Endothelial cell of hepatic sinusoid (primary cell): ENCODE data around the gene AIG1.
"Not testable (repeated sequence)": the region's sequence is repeated elsewhere in the genome, so short reads cannot be mapped to it uniquely, and the experiment has no call there.

ENCODE experiments used
- in situ Hi-C: cut with HindIII; loops from 2 replicates; pipeline ENCODE4 v1.10.0; 2017; ENCODE audit warnings: low sequenced_read_pairs

Gene AIG1

DNA sequence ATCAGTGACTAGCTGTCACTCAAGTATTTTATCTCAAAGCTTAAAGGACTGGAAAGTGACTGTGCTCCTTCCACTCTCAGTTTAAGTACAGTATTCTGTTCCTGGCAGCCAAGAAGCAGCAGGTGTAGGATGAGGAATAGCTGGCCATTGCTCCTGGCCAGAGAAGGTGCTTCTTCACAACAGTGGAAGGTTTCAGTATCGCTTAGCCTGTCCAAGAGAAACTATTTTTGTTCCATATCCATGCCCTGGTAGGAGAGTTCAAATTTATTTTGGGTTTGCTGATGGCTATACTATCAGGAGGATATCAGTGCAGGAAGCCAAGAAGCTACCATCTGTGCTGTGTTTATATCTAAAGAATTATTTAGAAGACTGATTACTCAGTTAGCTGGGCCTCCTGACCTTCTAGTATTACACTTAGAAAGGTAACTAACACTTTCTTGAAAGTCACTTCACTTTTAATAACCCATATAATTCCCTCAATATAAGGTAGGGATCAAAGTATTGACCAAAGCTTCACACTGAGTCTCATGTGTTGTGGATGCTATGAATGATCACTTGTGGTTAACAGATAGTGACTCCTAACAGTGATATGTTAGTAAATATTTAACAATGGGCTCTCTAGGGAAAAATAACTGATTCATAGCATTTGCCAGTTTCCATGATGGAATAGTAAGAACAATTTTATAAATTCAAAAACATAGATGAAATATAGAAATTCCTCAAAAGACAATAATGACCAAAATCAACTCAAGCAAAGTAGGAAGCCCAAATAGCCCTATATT, 99.9 kb downstream of the AIG1 start:
- in situ Hi-C loops, result no loop called here

DNA sequence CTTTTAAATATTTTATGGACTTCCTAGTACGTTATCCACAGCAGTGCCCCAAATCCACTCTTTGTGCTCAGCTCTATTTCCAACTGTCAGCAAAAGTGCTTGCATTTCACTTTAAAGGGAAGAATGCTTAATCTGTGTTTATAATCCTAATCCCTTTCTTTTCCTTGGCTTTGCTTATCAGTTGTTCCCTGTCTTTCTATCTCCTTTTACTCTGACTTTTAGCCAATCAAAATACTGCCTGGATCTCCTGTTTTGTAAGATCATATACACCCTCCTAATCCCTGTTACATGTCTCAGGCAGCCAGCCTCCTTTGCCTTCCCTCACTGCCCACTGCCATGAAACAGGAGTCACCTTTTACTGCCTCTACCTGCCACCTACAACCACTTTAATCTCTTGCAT, 102.9 kb downstream of the AIG1 start:
- in situ Hi-C loops, result no loop called here

DNA sequence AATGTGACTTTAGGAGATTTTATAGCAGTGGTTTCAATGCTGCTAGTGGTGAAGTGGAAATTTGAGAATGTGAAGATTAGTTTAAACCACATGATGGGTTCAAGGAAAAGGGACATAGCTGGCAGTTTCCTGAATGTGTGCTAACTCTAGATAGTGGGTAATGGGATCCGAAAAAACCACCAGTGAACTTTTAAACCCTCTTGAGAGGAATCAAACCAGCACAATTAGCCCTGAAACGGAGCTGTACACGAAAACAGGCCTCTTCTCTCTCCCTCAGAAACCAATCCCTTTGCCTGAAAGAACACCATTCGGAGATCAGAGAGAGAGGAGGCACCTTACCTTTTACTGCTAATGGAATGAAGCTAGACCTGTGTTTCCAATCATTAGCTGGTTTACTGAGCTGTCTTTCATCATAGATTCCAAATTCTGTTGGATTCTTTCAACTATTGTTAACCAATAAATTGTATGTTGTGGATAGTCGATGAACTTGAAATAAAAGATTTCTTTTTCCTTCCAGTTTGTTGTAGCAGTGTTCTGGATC, 103.9 kb downstream of the AIG1 start:
- in situ Hi-C loops, result no loop called here

DNA sequence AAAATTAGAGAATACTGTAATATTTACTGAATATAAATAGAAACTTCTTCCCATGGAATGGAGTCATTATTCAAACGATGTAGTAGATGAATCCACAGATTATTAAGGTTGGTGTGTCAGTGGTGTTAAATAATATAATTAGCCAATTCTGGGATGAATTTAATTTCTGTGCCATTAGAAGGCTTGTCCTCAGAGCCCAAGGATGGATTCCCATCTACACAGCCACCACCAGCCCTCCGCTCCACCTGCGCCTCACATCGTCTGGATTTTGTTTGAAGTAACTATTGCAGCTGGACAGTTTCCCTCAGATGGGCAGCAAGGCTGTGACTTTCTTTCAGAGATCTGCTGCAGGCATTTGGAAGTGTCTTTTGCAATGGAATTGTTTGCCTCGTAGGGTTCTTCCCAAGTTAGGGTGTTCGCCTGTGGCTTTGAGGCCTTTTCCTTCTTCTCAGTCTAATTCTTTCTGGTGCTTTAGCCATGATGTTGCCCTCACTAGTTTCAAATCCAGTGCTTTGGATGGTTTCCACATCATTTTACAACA, 104.7 kb downstream of the AIG1 start:
- in situ Hi-C loops, result no loop called here

DNA sequence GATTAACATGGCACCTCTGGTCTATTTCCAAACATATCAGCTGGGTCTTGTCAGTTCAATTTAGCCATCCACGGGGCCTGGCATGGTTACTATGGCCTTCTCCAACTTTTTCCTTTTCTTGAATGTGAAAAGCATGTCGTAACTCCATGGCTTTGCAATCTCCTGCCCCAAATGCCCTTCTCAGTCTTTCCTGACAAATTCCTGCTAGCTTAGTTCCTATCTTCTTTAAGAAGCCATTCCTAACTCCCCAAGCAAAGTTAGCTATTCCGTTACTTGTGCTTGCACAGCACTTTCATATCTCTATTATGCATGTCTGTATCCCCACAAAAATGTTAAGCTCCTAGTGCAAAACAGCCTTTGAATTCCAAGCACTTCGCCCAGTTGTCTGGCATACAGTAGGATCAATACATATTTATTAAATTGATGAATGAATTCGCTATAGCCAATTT, 105.6 kb downstream of the AIG1 start:
- in situ Hi-C loops, result no loop called here

DNA sequence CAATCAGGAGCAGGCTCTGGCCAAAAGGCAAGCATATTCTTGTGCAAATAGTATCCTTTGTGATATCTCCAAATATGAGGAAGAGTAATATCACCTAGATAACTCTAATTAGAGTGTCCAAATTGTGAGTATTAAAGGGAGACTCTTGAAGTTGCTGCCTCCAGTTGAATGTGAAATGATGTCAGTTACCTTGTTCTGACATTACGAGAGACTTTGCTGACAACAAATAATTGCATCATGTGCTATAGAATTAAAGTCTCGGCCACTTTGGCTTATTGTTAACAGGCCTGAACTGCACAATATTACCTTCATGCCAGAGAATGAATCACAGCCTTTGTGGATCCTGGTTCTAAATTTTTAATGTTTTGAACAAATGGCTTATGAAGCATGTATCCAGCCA, 106.5 kb downstream of the AIG1 start:
- in situ Hi-C loops, result no loop called here

DNA sequence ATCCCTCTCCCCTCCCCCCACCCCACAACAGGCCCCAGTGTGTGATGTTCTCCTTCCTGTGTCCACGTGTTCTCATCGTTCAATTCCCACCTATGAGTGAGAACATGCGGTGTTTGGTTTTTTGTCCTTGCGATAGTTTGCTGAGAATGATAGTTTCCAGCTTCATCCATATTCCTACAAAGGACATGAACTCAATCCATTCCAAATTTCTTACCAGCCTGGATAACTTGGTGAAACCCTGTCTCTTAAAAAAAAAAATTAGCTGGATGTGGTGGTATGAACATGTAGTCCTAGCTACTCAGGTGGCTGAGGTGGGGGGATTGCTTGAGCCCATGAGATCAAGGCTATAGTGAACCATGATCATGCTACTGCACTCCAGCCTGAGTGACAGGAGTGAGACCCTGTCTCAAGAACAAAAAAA, 107.7 kb downstream of the AIG1 start:
- in situ Hi-C loops, result not testable (repeated sequence)

DNA sequence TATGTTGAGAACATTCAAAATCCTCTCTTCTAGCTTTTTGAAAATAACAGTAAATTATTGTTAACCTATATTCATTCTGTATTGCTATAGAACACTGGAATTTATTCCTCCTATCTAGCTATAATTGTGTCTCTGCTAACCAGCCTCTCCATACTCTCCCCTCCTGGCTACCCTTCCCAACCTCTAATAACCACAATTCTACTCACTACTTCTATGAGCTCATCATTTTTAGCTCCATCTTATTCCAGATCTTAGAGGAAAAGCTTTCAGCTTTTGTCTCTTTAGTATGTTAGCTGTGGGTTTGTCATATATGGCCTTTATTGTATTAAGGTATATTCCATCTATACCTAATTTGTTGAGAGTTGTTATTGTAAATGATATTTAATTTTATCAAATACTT, 108.8 kb downstream of the AIG1 start:
- in situ Hi-C loops, result no loop called here

DNA sequence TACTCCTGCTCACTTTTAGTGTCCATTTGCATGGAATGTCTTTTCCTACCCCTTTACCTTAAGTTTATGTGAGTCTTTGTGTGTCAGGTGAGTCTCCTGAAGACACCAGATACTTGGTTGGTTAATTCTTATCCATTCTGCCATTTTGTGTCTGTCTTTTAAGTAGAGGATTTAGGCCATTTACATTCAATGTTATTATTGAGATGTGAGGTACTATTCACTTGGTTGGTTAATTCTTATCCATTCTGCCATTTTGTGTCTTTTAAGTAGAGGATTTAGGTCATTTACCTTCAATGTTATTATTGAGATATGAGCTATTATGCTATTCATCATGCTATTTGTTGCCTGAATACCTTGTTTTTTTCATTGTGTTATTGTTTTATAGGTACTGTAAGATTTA, 113.8 kb downstream of the AIG1 start:
- in situ Hi-C loops, result no loop called here

DNA sequence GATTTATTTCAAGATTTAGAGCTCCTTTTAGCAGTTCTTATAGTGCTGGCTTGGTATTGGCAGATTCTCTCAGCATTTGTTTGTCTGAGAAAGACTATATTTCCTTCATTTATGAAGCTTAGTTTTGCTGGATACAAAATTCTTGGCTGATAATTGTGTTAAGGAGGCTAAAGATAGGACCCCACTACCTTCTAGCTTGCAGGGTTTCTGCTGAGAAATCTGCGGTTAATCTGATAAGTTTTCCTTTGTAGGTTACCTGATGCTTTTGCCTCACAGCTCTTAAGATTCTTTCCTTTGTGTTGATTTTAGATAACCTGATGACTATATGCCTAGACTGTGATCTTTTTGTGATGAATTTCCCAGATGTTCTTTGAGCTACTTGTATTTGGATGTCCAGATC, 114.3 kb downstream of the AIG1 start:
- in situ Hi-C loops, result no loop called here

DNA sequence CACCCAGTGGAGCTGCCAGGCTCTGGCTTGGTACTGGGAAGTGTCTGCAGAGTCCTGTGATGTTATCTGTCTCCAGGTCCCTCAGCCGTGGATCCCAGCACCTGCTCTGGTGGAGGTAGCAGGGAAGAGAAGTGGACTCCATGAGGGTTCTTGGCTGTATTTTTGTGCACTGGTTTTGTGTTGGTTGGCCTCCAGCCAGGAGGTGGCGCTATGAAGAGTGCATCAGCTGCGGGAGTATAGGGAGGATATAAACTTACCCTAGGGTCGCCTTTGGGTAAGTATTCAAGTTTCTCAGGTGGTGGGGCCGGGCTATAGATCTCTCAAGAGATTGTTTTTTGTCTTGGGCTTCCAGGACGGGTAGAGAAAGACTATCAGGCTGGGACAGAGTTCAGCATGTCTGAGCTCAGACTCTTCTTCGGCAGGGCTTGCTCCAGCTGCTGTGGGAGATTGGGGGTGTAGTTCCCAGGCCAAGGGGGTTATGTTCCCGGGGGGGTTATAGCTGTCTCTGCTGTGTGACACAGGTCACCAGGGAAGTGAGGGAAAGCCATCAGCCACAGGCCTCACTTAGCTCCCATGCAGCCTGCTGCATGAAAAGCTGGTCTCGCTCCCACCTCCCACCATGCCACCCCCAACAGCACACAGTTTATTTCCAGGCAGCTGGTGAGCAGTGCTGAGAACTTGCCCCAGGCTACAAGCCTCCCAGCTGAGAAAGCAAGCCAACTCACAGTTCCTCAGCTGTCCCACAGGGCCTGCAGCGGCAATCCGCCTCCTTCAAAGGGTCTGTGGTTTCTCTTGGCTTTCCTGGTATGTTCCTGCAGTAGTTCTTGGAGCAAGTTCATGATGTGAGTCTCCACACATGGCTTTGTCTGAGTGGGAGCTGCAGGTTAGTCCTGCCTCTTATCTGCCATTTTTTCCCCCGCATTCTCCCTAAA, 115.7 kb downstream of the AIG1 start:
- in situ Hi-C loops, result no loop called here

DNA sequence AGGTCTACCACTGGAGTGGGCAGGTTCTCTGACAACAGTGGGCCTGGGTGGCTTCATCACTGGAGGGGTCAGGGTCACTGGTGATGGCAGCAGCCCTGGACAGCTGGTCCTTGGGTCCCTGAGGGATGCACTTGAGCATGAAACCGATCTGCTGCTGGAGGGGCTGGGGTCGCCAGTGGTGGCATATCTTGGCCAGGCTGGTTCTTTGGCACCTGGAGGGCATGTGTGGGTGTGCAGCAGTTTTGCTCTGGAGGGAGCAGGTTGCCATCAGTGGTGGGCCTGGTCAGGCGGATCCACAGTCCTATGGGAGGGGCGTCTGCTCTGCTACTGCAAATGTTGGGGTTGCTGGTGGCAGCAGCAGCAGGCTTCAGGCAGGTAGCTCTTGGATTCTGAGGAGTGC, 117.0 kb downstream of the AIG1 start:
- in situ Hi-C loops, result no loop called here

DNA sequence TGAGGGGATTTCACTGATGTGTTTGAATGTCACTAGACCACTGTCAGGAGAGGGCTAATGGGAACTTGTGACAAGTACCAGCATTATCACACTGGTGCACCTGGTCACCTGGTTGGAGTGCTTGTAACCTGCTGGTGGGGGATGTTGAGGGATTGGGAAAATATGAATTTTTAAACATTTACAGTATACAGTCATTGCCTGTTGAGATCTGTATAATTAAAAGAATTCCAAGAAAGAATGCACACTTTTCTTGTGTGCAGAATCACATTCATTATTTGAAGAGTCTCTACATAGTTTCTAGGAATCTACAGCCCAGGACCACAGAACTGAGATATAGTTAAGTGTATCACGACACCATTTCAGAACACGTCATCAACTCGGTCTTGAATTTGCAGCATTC, 118.4 kb downstream of the AIG1 start:
- in situ Hi-C loops, result no loop called here

DNA sequence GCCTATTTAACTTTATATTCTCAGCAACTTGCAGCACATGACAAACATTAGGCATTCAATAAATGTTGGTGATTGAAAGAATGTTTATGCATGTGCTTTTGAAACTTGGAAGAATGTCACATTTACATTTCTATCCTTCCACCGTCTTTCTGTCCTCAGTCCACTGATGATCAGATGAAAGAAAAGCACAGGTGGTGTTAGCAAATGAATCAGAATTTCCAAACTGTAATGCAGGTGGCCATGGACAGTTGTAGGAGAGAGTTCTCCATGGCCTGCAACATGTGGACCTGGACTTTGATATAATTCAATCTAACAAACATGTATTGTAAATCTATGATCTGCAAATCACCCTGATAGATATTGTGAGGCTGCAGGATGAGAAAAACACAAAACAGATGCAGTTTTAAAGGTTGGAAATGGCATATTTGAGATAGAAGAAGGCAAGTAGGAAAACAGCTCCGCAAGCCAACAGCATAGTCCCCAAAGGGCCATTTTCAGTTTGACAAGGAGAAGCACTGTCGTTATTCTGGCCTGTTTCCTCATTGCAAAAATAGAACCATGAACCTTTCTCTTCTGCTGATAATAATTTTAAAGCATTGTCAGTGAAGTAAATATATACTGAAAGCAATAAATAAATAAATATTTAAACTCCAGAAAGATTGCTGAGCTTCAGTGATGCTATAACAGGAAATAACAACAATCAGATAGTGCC, 119.4 kb downstream of the AIG1 start:
- in situ Hi-C loops, result no loop called here

DNA sequence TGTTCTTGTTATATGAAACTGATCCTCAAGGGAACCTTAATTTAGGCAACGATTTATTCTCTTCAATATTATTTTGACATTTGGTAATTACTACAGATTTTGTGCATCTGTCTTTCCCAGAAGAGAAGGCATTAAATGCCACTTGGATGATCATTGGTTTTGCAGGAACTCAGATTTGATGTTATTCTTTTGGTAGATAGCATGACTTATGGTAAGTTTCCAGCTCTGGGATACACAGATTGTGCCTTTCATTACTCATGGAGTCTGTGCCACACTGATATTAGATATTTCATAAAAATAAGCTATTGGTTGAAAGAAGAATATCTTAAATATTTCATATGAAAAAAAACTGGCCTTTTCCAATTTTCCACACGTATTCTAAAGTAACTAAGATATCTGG, 120.1 kb downstream of the AIG1 start:
- in situ Hi-C loops, result no loop called here

DNA sequence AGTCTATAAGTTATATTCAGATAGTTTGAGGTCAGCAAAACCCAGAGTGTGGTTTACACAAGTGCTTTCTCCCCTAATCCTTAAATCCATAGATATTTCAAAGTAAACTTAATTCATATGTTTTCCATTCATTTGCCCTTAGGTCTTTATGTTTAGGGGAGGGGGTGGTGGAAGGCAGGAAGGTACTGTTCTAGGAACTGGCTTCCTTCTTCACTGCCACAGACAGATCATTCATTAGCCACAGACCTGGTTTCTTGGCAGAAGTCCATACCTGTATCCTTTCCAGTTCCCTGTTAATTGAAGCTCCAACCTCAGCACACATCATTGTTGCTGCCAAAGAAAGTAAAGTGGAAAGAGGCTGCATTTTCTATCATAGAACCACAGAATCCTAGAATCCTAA, 123.0 kb downstream of the AIG1 start:
- in situ Hi-C loops, result no loop called here

DNA sequence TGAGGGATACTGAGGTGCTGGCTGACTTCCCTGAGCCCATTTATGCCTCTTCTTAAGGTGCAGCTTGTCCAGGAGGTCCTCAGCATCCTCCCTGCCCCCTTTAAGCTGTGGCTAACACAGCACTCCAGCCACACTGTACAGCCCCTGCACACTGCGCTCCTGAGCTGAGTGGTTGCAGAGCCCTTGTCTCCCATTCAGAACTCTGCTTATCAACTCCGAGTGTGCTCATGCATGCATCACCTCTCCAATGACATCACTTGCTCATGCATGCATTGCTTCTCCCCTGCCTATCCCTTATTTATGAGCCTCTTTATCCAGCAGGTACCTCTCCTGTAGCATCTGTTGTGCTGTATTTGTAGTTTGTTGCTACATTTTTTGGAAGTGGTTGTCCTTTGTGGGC, 124.6 kb downstream of the AIG1 start:
- in situ Hi-C loops, result no loop called here

DNA sequence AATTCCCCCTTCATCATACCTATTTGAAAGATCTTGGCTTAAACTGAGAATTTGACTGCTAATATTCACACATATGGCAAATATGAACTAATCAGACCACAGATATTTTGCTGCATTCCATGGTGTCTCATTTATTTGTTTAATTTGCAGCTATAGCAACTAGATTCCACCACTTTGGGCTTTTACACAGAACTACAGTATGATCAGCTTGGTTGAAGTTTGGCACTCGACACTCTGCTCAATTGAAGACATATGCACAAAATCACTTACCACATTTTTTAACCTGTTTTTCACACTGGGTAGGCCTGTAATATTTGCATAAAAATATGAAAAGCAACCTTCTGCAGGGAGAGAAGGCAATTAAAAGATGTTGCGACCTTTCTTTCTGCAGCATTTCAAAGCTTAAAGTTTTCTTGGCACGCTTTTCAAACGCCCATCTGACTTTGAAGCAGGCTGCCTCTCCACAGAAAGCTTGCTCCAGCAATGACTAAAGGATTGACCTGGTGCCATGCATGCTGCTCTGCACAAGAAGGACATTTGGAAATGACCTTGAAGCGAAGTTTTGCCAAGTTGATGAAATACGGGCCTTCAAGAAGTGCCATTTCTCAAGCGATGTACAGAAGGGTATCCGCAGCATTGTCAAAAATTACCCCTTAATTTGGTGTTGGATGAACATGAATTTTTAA, 126.7 kb downstream of the AIG1 start:
- in situ Hi-C loops, result no loop called here

DNA sequence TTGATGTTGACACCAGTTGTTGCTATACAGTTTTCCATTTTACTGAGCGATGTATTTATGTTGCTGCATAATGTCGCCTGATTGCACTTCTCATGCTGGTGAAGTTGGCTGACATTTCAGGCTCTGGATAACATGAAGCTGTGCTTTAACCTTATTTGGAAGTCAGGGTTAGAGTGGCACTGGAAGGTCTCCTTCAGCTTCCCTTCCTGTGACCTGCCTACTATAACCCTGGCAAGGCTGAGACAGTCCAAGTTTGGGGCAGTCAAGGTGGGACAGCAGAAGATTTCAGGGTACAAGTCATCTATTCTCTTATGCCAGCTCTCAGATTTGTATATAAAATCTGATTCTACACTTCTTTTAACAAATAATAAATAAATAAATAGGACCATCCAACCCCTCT, 127.6 kb downstream of the AIG1 start:
- in situ Hi-C loops, result no loop called here

DNA sequence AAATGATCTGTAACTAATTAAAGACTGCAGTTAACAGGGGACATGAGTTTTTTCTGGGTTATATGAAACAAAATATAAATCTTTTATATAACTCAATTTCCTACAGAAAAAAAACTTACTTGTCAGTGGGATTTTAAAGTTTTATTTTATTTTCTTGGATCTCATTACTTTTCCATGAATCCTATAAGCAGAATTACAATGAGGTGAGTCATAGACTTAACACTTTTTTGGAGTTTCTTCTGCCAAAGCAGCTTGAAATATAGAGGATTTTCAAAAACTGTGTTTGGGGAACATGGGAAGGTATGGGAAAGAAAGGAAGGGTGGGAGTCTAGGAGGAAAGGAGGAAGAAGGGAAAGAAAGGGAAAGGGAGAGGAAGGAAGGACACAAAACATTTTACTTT, 130.7 kb downstream of the AIG1 start:
- in situ Hi-C loops, result no loop called here
